ENCODE measurements around the gene ABL2. TPM values are rescaled to one million over a fixed set of nuclear protein-coding genes. Genes with fewer than 3 reads are reported as not detected.

ABL2 gene
- total RNA-seq, 1 experiment from 2014 or later: 38.3 TPM

Other genes starting within 250 kb of the ABL2 start
- gene FAM20B, start 203.8 kb downstream of the ABL2 start, total RNA-seq (2014; rRNA removed; shearing (Covaris generic)): 27.9 and 43.0 TPM in 2 replicates
- 20.6 and 52.6 TPM in 2 replicates for gene TOR3A, start 147.6 kb downstream of the ABL2 start, total RNA-seq (2014; rRNA removed; shearing (Covaris generic))
- gene SOAT1, start 64.1 kb upstream of the ABL2 start, total RNA-seq (2014; rRNA removed; shearing (Covaris generic)): 26.6 and 35.9 TPM in 2 replicates
- 3.1 TPM in 1 of 2 replicates, not detected in the other for gene AXDND1, start 136.3 kb upstream of the ABL2 start, total RNA-seq (2014; rRNA removed; shearing (Covaris generic))

All from M059J (cell line).